IPS-15b (cell line): ENCODE data around the gene SDHB.

Experiments used
- H3K27me3 ChIP-seq: one replicate; pipeline ENCODE4 v1.6.1; 2013; ENCODE audit warnings: low read length; ENCODE audit not compliant: control insufficient read depth, insufficient read depth
- H3K36me3 ChIP-seq: one replicate; pipeline ENCODE4 v1.6.1; 2013; ENCODE audit warnings: low read length; ENCODE audit not compliant: control insufficient read depth, insufficient read depth
- H3K4me1 ChIP-seq: one replicate; pipeline ENCODE4 v1.6.1; 2013; ENCODE audit warnings: mild to moderate bottlenecking, low read length; ENCODE audit not compliant: control insufficient read depth, insufficient read depth
- H3K4me3 ChIP-seq: one replicate; pipeline ENCODE4 v1.5.1; 2013; ENCODE audit warnings: low read depth, low read length
- H3K9ac ChIP-seq: one replicate; pipeline ENCODE4 v1.6.1; 2013; ENCODE audit warnings: low read depth, mild to moderate bottlenecking, low read length
- H3K9me3 ChIP-seq: one replicate; pipeline ENCODE4 v1.6.1; 2013; ENCODE audit warnings: mild to moderate bottlenecking, low read length; ENCODE audit not compliant: control insufficient read depth, insufficient read depth

Gene SDHB

DNA sequence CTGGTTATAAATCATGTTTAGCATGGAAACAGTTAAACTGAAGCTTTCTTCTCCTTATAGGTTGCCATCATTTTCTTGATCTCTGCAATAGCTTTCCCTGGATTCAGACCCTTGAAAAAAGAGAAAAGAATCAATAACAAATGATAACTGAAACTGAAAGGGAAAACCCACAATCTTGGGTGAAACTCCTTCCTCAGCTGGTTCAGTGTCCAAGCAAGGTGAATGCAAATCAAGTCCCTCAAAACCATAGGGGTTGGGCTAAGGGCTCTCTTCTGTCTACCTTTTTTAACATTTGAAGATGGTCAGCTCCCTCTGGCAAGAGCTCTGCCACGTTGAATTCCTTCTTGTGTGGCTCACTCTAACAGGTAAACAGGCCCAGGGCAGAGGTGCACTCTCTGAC lies 35.0 kb downstream of the SDHB start:
- H3K27me3 ChIP-seq, result no peaks in the 10 kb centered on the region
- peaks cover 41% of the 10 kb centered on the region for H3K36me3 ChIP-seq
- peaks cover 17% of the 10 kb centered on the region for H3K4me1 ChIP-seq
- H3K9me3 ChIP-seq, result no peaks in the 10 kb centered on the region
- no peak overlapping the region for H3K9ac ChIP-seq
- no peak overlapping the region for H3K4me3 ChIP-seq

- no peak overlapping the region for H3K9ac ChIP-seq
- no peaks in the 10 kb centered on the region for H3K27me3 ChIP-seq
- no peaks in the 10 kb centered on the region for H3K9me3 ChIP-seq
- peaks cover 29% of the 10 kb centered on the region for H3K36me3 ChIP-seq
- no peak overlapping the region for H3K4me3 ChIP-seq
- peaks cover 28% of the 10 kb centered on the region for H3K4me1 ChIP-seq
Observed at GRCh38 chr1:17017435-17017834, 36.4 kb downstream of the SDHB start.

- peaks cover 31% of the 10 kb centered on the region for H3K4me1 ChIP-seq
- H3K9ac ChIP-seq, result no peak overlapping the region
- H3K9me3 ChIP-seq, result no peaks in the 10 kb centered on the region
- peaks cover 18% of the 10 kb centered on the region for H3K36me3 ChIP-seq
- no peaks in the 10 kb centered on the region for H3K27me3 ChIP-seq
- no peak overlapping the region for H3K4me3 ChIP-seq
Observed at GRCh38 chr1:17016317-17016661, 37.5 kb downstream of the SDHB start.

GRCh38 chr1:17014671-17015567 lies 38.9 kb downstream of the SDHB start:
- Histone ChIP-seq H3K9me3 (no peaks in the 10 kb centered on the region), H3K4me1 (peaks cover 31% of the 10 kb centered on the region), H3K36me3 (peaks cover 5% of the 10 kb centered on the region), H3K27me3 (no peaks in the 10 kb centered on the region), H3K4me3 (no peak overlapping the region), H3K9ac (no peak overlapping the region)

DNA sequence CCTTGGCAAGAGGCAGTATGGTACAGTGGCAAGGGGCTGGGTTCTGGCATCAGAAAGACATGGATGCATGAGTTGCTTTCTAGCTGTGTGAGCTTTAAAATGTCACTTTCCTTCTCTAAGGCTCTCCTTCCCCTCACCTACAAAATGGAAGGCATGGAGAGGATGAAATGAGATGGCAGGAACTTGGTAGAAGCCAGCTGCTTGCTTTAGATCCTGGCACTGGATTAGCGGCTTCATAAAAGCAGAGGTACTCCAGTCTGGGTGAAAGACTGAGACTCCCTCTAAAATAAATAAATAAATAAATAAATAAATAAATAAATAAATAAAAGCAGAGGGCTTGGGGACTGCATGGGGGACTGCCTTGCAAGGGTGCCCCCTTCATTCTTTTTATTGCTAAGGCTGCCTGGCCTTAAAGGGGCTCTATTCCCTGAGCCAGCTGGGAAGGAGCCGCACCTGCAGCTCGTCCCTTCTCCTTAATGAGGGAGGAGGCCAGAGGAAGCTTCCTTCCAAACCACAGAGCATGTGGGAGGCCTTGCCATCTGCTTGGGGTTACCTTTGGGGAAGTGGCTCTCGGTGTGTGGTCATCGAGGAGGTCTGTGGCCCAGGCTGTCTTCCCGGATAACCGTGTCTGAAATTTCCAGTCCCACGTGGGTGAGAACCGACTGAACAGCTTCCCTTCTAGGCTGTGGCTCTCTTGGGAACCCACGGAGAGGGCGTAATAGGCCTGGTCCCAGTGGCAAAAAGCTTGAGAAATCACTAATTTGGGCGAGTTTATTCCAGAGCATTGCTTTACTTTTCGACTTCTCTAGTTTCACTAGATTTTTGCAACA lies 40.1 kb downstream of the SDHB start:
- H3K9me3 ChIP-seq, result no peaks in the 10 kb centered on the region
- no peak overlapping the region for H3K9ac ChIP-seq
- peaks cover 35% of the 10 kb centered on the region for H3K4me1 ChIP-seq
- H3K4me3 ChIP-seq, result no peak overlapping the region
- H3K27me3 ChIP-seq, result no peaks in the 10 kb centered on the region
- H3K36me3 ChIP-seq, result peaks cover 4% of the 10 kb centered on the region

DNA sequence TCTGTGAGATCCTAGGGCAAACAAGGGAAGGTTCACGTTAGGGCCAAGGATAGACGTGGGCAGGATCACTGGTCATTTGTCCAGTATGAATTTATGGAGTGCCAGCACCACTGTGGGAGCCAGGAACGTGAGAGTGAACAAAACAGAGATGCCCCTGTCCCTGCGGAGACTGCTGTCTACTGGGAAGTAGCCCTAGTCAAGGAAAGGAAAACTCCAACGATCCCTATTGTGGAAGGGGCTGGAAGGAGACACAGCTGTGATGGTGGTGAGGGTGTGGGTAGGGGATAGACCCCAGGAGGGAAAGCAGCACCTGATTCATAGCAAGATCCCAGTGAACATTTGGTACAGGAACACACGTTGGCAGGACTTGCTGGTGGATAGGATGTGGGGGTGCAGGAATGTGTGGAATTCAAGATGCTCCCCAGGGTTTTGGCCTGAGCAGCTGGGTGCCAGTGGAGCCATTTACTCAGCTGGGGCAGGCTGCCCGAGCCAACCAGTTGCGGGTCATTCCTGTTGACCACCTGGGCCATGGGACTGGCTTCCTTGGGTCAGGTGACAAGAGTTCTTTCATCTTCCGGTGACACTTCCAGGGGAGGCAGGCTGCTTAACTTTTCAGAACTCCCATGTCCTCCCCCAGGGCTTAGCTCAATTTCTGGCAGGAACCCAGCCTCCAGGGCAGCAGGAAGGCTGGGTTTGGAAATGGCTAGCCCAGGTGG lies 40.9 kb downstream of the SDHB start:
- no peaks in the 10 kb centered on the region for H3K9me3 ChIP-seq
- peak overlapping the region; percentile 39 for H3K9ac ChIP-seq
- H3K27me3 ChIP-seq, result no peaks in the 10 kb centered on the region
- H3K36me3 ChIP-seq, result no peaks in the 10 kb centered on the region
- H3K4me3 ChIP-seq, result peak overlapping the region; percentile 75
- peaks cover 35% of the 10 kb centered on the region for H3K4me1 ChIP-seq

GRCh38 chr1:17011439-17012307 lies 42.2 kb downstream of the SDHB start, which contains the start of gene ATP13A2:
TSS of gene ATP13A2 (minus strand) at chr1:17011928. CDS start at chr1:17011738, 190 bp downstream.
- peak within 1 kb of the TSS; percentile 39 for H3K9ac ChIP-seq
- peak within 1 kb of the TSS; percentile 75 for H3K4me3 ChIP-seq
- H3K36me3 ChIP-seq, result no peaks in the 10 kb centered on the region
- no peaks in the 10 kb centered on the region for H3K9me3 ChIP-seq
- no peaks in the 10 kb centered on the region for H3K27me3 ChIP-seq
- peaks cover 35% of the 10 kb centered on the region for H3K4me1 ChIP-seq

GRCh38 chr1:17011092-17011438 lies 42.8 kb downstream of the SDHB start:
- no peak overlapping the region for H3K9ac ChIP-seq
- H3K4me3 ChIP-seq, result peak overlapping the region; percentile 75
- H3K36me3 ChIP-seq, result no peaks in the 10 kb centered on the region
- peaks cover 31% of the 10 kb centered on the region for H3K4me1 ChIP-seq
- no peaks in the 10 kb centered on the region for H3K9me3 ChIP-seq
- no peaks in the 10 kb centered on the region for H3K27me3 ChIP-seq

- Histone ChIP-seq H3K9ac (no peak overlapping the region), H3K4me1 (peaks cover 18% of the 10 kb centered on the region), H3K36me3 (peaks cover 6% of the 10 kb centered on the region), H3K4me3 (no peak overlapping the region), H3K9me3 (no peaks in the 10 kb centered on the region), H3K27me3 (no peaks in the 10 kb centered on the region)
Observed at GRCh38 chr1:17009706-17010105, 44.1 kb downstream of the SDHB start.

- Histone ChIP-seq H3K9ac (no peak overlapping the region), H3K9me3 (no peaks in the 10 kb centered on the region), H3K4me3 (no peak overlapping the region), H3K36me3 (peaks cover 16% of the 10 kb centered on the region), H3K4me1 (peaks cover 16% of the 10 kb centered on the region), H3K27me3 (no peaks in the 10 kb centered on the region)
Observed at GRCh38 chr1:17008208-17008855, 45.5 kb downstream of the SDHB start.
